GM10248 (cell line): ENCODE results near the gene P3H1.

ENCODE experiments used
- CTCF ChIA-PET: fragments of 300-600 bp; sonication (Branson Sonifier 250); formaldehyde crosslinking; extraction: SDS; loops from one replicate; lab custom pipeline; 2021; ENCODE audit warnings: antibody characterized with exemption; lab: Yijun Ruan, JAX
- POLR2A ChIA-PET: fragments of 350-650 bp; sonication (Branson Sonifier 250); formaldehyde crosslinking; extraction: SDS; loops from one replicate; lab custom pipeline; 2020; ENCODE audit warnings: antibody characterized with exemption; lab: Yijun Ruan, JAX
- DNase-seq: peaks from one replicate; pipeline ENCODE4 v3.0.0; 2012; ENCODE audit errors: extremely low spot score
- CTCF ChIP-seq: IDR thresholded peaks from 2 replicates; pipeline ENCODE4 v1.5.1; 2012; ENCODE audit warnings: mild to moderate bottlenecking, low read depth; ENCODE audit errors: extremely low read depth, missing control alignments, control extremely low read depth

P3H1 gene

DNA sequence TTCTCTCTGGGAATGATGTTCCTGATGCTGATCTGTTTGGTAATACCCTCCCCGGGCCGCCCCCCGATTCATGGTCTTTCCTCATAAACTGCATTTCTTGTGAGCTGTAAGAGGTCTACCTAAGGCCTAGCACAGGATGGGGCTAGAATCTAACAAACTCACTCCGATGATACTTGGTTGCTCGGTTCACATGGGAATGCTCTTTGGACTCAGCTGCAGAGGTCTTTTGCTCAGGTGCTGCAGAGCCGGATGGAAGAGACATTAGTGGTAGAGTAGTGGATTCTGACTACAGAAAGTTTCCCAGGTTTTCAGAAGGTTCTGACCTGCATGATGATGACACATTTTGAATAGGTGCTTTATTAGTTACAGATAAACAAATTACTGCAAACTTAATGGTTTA is 9.7 kb upstream of the P3H1 start:
- ChIA-PET CTCF (interaction anchor here (1.3 to 12.6 kb wide), 8 partner anchors 9 to 296 kb away, joined by 3 to 178 read pairs (median 9); partner anchors contain the start of genes C1orf50, ERMAP, P3H1 and SVBP), POLR2A (no interaction called here)
- no peak for DNase-seq
- no peak for TF ChIP-seq CTCF

DNA sequence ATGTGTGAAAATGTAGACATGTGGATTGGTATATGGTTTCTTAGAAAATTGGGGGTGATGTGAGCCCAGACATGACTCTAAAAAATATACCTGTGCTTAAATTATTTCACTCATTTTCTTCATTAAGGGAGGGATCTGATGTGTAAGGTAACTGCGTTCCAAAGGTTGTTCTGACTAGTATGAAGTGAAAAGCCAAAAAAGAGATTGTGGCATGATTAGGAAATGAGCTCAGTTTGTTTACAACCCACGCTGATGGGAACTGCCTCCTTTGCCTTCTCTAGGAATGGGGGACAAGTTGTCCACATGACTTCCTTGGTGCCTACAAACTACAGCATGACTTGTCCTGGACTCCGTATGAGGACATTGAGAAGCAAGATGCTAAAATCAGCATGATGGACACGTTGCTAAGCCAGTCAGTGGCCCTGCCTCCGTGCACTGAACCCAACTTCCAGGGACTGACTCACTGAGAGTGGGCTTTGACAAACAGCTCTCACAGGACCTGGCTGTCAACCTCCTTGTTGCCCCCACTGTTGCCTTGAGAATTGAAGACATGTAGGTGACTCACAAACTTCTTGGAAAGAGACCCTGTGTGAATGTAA is 8.2 kb upstream of the P3H1 start:
- ChIA-PET POLR2A (interaction anchor here (0.7 to 1.3 kb wide), 3 partner anchors 8 to 178 kb away, joined by 3 to 4 read pairs (median 3); partner anchors contain the start of genes C1orf50, P3H1 and ZNF691), CTCF (interaction anchor here (0.7 to 12.6 kb wide), 3 partner anchors 9 to 298 kb away, joined by 4 to 178 read pairs (median 4); no protein-coding TSS in a partner anchor)
- DNase-seq: no peak
- no peak for TF ChIP-seq CTCF

DNA sequence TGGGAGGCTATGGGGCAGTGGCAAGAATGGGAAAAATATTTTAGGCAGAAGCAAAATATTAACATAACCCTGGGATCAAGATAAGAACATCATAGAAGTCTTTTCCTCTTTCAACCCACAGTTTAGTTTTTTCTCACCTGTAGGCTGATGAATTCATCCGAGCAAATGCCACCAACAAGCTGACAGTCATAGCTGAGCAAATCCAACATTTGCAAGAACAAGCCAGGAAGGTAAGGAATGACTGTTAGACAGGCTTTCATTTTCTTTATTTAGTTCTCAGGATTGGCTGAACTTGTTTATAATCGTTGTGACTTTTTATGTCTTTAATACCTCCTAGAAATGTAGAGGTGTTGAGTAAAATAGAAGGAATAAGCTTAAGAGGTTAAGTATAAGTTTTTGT is 6.6 kb upstream of the P3H1 start:
- CTCF ChIA-PET: interaction anchor here (12.6 kb wide), 1 partner anchor 299 kb away, joined by 178 read pairs; no protein-coding TSS in a partner anchor
- POLR2A ChIA-PET: no interaction called here
- no peak for DNase-seq
- TF ChIP-seq CTCF: no peak

GRCh38 chr1:42769811-42770210 is 3.0 kb upstream of the P3H1 start:
- ChIA-PET POLR2A (no interaction called here), CTCF (interaction anchor here (1.8 to 6.3 kb wide), 3 partner anchors 9 to 304 kb away, joined by 6 to 59 read pairs (median 39); no protein-coding TSS in a partner anchor)
- DNase-seq: no peak
- TF ChIP-seq CTCF: no peak

GRCh38 chr1:42768172-42768571 is 1.3 kb upstream of the P3H1 start:
- ChIA-PET CTCF (interaction anchor here (0.9 to 6.3 kb wide), 5 partner anchors 10 to 313 kb away, joined by 3 to 59 read pairs (median 8); no protein-coding TSS in a partner anchor), POLR2A (no interaction called here)
- TF ChIP-seq CTCF: no peak
- DNase-seq: no peak

DNA sequence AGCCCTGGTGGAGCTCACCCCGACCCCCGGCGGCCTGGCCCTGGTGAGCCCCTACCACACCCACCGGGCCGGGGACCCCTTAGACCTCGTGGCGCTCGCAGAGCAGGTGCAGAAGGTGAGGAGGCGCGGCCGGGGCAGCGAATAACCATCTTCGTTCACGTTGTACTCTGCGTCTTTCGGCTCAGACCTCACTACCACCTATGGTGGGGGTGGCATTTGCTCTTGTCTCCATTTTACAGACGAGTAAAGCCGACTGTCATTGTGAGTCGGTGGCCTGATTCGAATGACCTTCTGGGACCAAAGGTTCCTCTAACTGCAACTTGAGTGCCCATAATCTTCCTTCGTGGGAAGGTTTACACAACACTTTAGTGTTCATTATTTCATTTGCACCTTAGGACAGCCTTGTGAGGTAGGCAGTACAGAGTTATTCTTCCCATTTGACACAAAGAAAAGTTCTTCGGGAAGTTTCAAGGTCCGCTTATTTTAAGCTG is 727 bp upstream of the P3H1 start:
- no peak for DNase-seq
- ChIA-PET POLR2A (interaction anchor here (0.9 to 1.4 kb wide), 8 partner anchors 8 to 85 kb away, joined by 3 to 5 read pairs (median 3); partner anchors contain the start of genes SVBP and ZNF691), CTCF (interaction anchor here (0.8 to 6.3 kb wide), 16 partner anchors 10 to 594 kb away, joined by 3 to 59 read pairs (median 4); partner anchors contain the start of genes TMEM269 and ZNF691)
- TF ChIP-seq CTCF: no peak
